CD4-positive, alpha-beta T cell treated with Interleukin-15 for 4 hours (primary cell): ENCODE data around the gene FAM167B.
A peak's percentile ranks its signal among the peaks of the same experiment; 100 is the strongest.

Experiments
- DNase-seq: peaks from one replicate; pipeline ENCODE4 v3.0.0-alpha.2; 2020; ENCODE audit warnings: low spot score

FAM167B gene

GRCh38 chr1:32246888-32247273, at the start of gene FAM167B:
TSS of gene FAM167B (plus strand) at chr1:32247222. CDS start at chr1:32247422, 200 bp downstream.
- DNase-seq: no peak

- DNase-seq: no peak
Observed at GRCh38 chr1:32197837-32198236, 49.2 kb upstream of the FAM167B start.

GRCh38 chr1:32198237-32199042, 48.6 kb upstream of the FAM167B start:
- no peak for DNase-seq

- DNase-seq: no peak
Observed at GRCh38 chr1:32199043-32199716, 47.8 kb upstream of the FAM167B start.

GRCh38 chr1:32199717-32200072, 47.3 kb upstream of the FAM167B start:
- DNase-seq: no peak

GRCh38 chr1:32200226-32201010, 46.6 kb upstream of the FAM167B start, which contains the start of gene CCDC28B:
TSS of gene CCDC28B (plus strand) at chr1:32200595. CDS start at chr1:32201936, 1,341 bp downstream.
- DNase-seq: peak; percentile 46

GRCh38 chr1:32201011-32201855, 45.8 kb upstream of the FAM167B start:
- peak; percentile 72 for DNase-seq

GRCh38 chr1:32204943-32205361, 42.1 kb upstream of the FAM167B start:
- no peak for DNase-seq

- peak; percentile 83 for DNase-seq
Observed at GRCh38 chr1:32205401-32206370, 41.3 kb upstream of the FAM167B start, which contains the start of gene IQCC. TSS of gene IQCC (plus strand) at chr1:32205671. CDS start at chr1:32205682, 11 bp downstream.

GRCh38 chr1:32208469-32208868, 38.6 kb upstream of the FAM167B start:
- DNase-seq: no peak

- DNase-seq: no peak
Observed at GRCh38 chr1:32208891-32209328, 38.1 kb upstream of the FAM167B start, which contains the start of gene DCDC2B. TSS of gene DCDC2B (plus strand) at chr1:32209089. CDS start at chr1:32209094, 5 bp downstream.

GRCh38 chr1:32215629-32216480, 31.2 kb upstream of the FAM167B start:
- DNase-seq: peak; percentile 59

GRCh38 chr1:32216566-32216965, 30.5 kb upstream of the FAM167B start:
- no peak for DNase-seq

- DNase-seq: no peak
Observed at GRCh38 chr1:32219022-32219421, 28.0 kb upstream of the FAM167B start.

- DNase-seq: no peak
Observed at GRCh38 chr1:32220746-32221580, 26.1 kb upstream of the FAM167B start.

GRCh38 chr1:32221581-32221979, 25.4 kb upstream of the FAM167B start:
- no peak for DNase-seq

GRCh38 chr1:32221980-32222755, 24.9 kb upstream of the FAM167B start, which contains the start of the genes EIF3I and TMEM234:
TSS of gene EIF3I (plus strand) at chr1:32222407. CDS start at chr1:32222442, 35 bp downstream.
TSS of gene TMEM234 (minus strand) at chr1:32222353. CDS start at chr1:32222322, 31 bp downstream.
- peak; percentile 93 for DNase-seq
